Measurements from ENCODE around the gene SREBF1.
A peak's percentile ranks its signal among the peaks of the same experiment; 100 is the strongest.

Gene SREBF1

GRCh38 chr17:17840751-17841591 lies 4.2 kb upstream of the SREBF1 start:
- no peaks in the 10 kb centered on the region for H3K27me3 ChIP-seq
- H3K4me3 ChIP-seq (ENCODE audit: low read depth, low read length): no peak overlapping the region
- peaks cover 5% of the 10 kb centered on the region; the same call in 1 of the 2 replicates for H3K36me3 ChIP-seq
- H3K4me1 ChIP-seq: peaks cover 29% of the 10 kb centered on the region
- H3K9me3 ChIP-seq: no peaks in the 10 kb centered on the region
- no peak for DNase-seq
- no peak for TF ChIP-seq CTCF (IDR thresholded peaks at IDR 0.05; ENCODE audit: low read depth, low read length)

- H3K4me3 ChIP-seq (ENCODE audit: low read depth, low read length): peak overlapping the region; percentile 39
- peaks cover 36% of the 10 kb centered on the region for H3K4me1 ChIP-seq
- peaks cover 9% of the 10 kb centered on the region for H3K36me3 ChIP-seq
- no peak for TF ChIP-seq CTCF (IDR thresholded peaks at IDR 0.05; ENCODE audit: low read depth, low read length)
- DNase-seq: peak; percentile 77
- no peaks in the 10 kb centered on the region for H3K27me3 ChIP-seq
- H3K9me3 ChIP-seq: no peaks in the 10 kb centered on the region
These were observed 3.3 kb upstream of the SREBF1 start for GRCh38 chr17:17839791-17840707.

- no peak for TF ChIP-seq CTCF (IDR thresholded peaks at IDR 0.05; ENCODE audit: low read depth, low read length)
- no peaks in the 10 kb centered on the region for H3K27me3 ChIP-seq
- H3K4me1 ChIP-seq: peaks cover 27% of the 10 kb centered on the region
- peaks cover 9% of the 10 kb centered on the region for H3K36me3 ChIP-seq
- no peak for DNase-seq
- H3K9me3 ChIP-seq: no peaks in the 10 kb centered on the region
- H3K4me3 ChIP-seq (ENCODE audit: low read depth, low read length): no peak overlapping the region
These were observed 1.5 kb upstream of the SREBF1 start for GRCh38 chr17:17837966-17838962.

- Histone ChIP-seq H3K27me3 (no peaks in the 10 kb centered on the region), H3K4me1 (peaks cover 27% of the 10 kb centered on the region)
These were observed 615 bp upstream of the SREBF1 start for GRCh38 chr17:17837380-17837821.

More at GRCh38 chr17:17837380-17837821, 615 bp upstream of the SREBF1 start:
- no peaks in the 10 kb centered on the region for H3K9me3 ChIP-seq
- peak overlapping the region; percentile 76 for H3K4me3 ChIP-seq (ENCODE audit: low read depth, low read length)
- H3K36me3 ChIP-seq: peaks cover 9% of the 10 kb centered on the region
- TF ChIP-seq CTCF (IDR thresholded peaks at IDR 0.05; ENCODE audit: low read depth, low read length): no peak
- DNase-seq: no peak

Data from BE2C (cell line).